Mammary microvascular endothelial cell (primary cell): ENCODE data around the gene TIMM9. TPM values are rescaled to one million over a fixed set of nuclear protein-coding genes. Genes with fewer than 3 reads are reported as not detected.

Experiments used
- total RNA-seq: library from RNA; depleted of rRNA; stranded (reverse); fragments of >200 nt; gene quantifications from 2 replicates; pipeline ENCODE4 v1.2.3, GENCODE V29; 2015

Gene TIMM9
- 97.1 and 112 TPM in 2 replicates for total RNA-seq

GRCh38 chr14:58427281-58428117 lies at the start of gene TIMM9, which contains the start of gene KIAA0586:
TIMM9 (minus strand) TSS chr14:58427531; CDS start chr14:58411945, 15,586 bp downstream.
KIAA0586 (plus strand) TSS chr14:58427719; CDS start chr14:58428265, 546 bp downstream.

GRCh38 chr14:58395812-58396788 lies 31.2 kb downstream of the TIMM9 start, which contains the start of gene TOMM20L:
TOMM20L (plus strand) TSS chr14:58395930; CDS start chr14:58395958, 28 bp downstream.

Other genes starting within 250 kb of the TIMM9 start
- gene ACTR10, start 227.4 kb downstream of the TIMM9 start, total RNA-seq, result 77.7 and 77.8 TPM in 2 replicates
- 202 and 261 TPM in 2 replicates for gene PSMA3, start 182.7 kb downstream of the TIMM9 start, total RNA-seq
- 6.5 and 9.0 TPM in 2 replicates for gene ARID4A, start 129.0 kb downstream of the TIMM9 start, total RNA-seq
- not detected in 2 replicates for gene TOMM20L, start 31.6 kb downstream of the TIMM9 start, total RNA-seq
- gene KIAA0586, start 188 bp upstream of the TIMM9 start, total RNA-seq, result 28.6 and 36.5 TPM in 2 replicates
- gene DACT1, start 210.4 kb upstream of the TIMM9 start, total RNA-seq, result 0.15 and 0.27 TPM in 2 replicates